Panc1 (cell line): ENCODE measurements around the gene HTR2C. TPM values are rescaled to one million over a fixed set of nuclear protein-coding genes. Genes with fewer than 3 reads are reported as not detected.

ENCODE experiments used
- ATAC-seq: fragments of 200-7000 bp; cut with Tn5 transposase; 2 replicates; pipeline ENCODE4 v1.9.1; 2020; ENCODE audit warnings: mild to moderate bottlenecking, moderate library complexity
- BruUV-seq: library from RNA; stranded (reverse); fragments of 400-500 nt; replicated peaks from 2 replicates; lab custom pipeline; 2021; lab: Mats Ljungman, UMichigan
- CTCF ChIA-PET: fragments of 300-600 bp; sonication (Branson Sonifier 250); formaldehyde crosslinking; loops from one replicate; lab custom pipeline; 2022; ENCODE audit warnings: antibody characterized with exemption; lab: Charles Lee
- POLR2A ChIA-PET: fragments of 300-600 bp; sonication (Branson Sonifier 250); formaldehyde crosslinking; loops from one replicate; lab custom pipeline; 2022; ENCODE audit warnings: antibody characterized with exemption; lab: Charles Lee
- DNase-seq: peaks from one replicate; pipeline ENCODE4 v3.0.0-alpha.2; 2010; ENCODE audit warnings: low read depth, low spot score
- H3K27ac ChIP-seq: 2 replicates; pipeline ENCODE4 v1.5.1; 2011; ENCODE audit warnings: mild to moderate bottlenecking, low read length, inconsistent platforms
- H3K27me3 ChIP-seq: fragments of 200-500 bp; sonication (Bioruptor generic); 2 replicates; pipeline ENCODE4 v1.6.0; 2014; ENCODE audit warnings: low read length, inconsistent platforms; ENCODE audit not compliant: control insufficient read depth, insufficient read depth
- H3K36me3 ChIP-seq: fragments of 200-500 bp; sonication (Bioruptor generic); 2 replicates; pipeline ENCODE4 v1.5.1; 2014; ENCODE audit warnings: inconsistent platforms, mild to moderate bottlenecking, low read length, moderate library complexity; ENCODE audit not compliant: control insufficient read depth, insufficient read depth
- H3K4me1 ChIP-seq: 2 replicates; pipeline ENCODE4 v1.5.1; 2011; ENCODE audit warnings: inconsistent platforms, mild to moderate bottlenecking, low read length, moderate library complexity; ENCODE audit not compliant: control insufficient read depth, insufficient read depth
- H3K4me3 ChIP-seq, 2 experiments: 2 replicates each; pipeline ENCODE4 v1.5.1; 2011 to 2012; ENCODE audit warnings: low read depth in 2 of 2, low read length in 2 of 2, mild to moderate bottlenecking in 2 of 2, inconsistent platforms in 1 of 2, moderate library complexity in 1 of 2
- H3K9me3 ChIP-seq: fragments of 200-500 bp; sonication (Bioruptor generic); 2 replicates; pipeline ENCODE4 v1.5.1; 2014; ENCODE audit warnings: low read depth, mild to moderate bottlenecking, inconsistent platforms, low read length, moderate library complexity; ENCODE audit not compliant: control insufficient read depth, insufficient read depth
- CTCF ChIP-seq: fragments of 450-650 bp; IDR thresholded peaks from 2 replicates; pipeline ENCODE4 v1.5.1; 2017; ENCODE audit warnings: mild to moderate bottlenecking
- POLR2AphosphoS5 ChIP-seq: IDR thresholded peaks from 2 replicates; pipeline ENCODE4 v1.6.1; 2012; ENCODE audit warnings: mild to moderate bottlenecking, low read depth, low read length, moderate library complexity
- REST ChIP-seq, 2 experiments: IDR thresholded peaks; 2 replicates each; pipeline ENCODE4 v1.6.1; 2011 to 2012; ENCODE audit warnings: low read depth in 2 of 2, control low read depth in 1 of 2, low read length in 1 of 2, mild to moderate bottlenecking in 1 of 2, moderate library complexity in 1 of 2; ENCODE audit not compliant: insufficient read depth in 1 of 2
- SIN3A ChIP-seq: IDR thresholded peaks from 2 replicates; pipeline ENCODE4 v1.6.1; 2012; ENCODE audit warnings: low read depth, mild to moderate bottlenecking, low read length, moderate library complexity, borderline replicate concordance; ENCODE audit not compliant: insufficient read depth
- TCF7L2 ChIP-seq: IDR thresholded peaks from 2 replicates; pipeline ENCODE4 v1.6.1; 2011; ENCODE audit warnings: mild to moderate bottlenecking, low read depth, low read length, inconsistent platforms
- in situ Hi-C: cut with HindIII; loops from 2 replicates; pipeline ENCODE4 v1.10.0; 2016; ENCODE audit warnings: low sequenced_read_pairs, low pct_unique_long_range_greater_than_20kb
- intact Hi-C: fragments of 100-400 bp; cut with micrococcal nuclease; formaldehyde crosslinking; loops from one replicate; pipeline ENCODE4 v1.10.0; 2022; ENCODE audit not compliant: unreplicated experiment
- total RNA-seq: library from RNA; stranded (reverse); gene quantifications from one replicate; pipeline ENCODE4 v1.2.1, GENCODE V29; 2021; ENCODE audit not compliant: unreplicated experiment

The HTR2C gene
- total RNA-seq, 1 experiment from 2014 or later, result not detected

GRCh38 chrX:114582698-114583395 is 1.0 kb upstream of the HTR2C start:
- no TSS peak for BruUV-seq
- TF ChIP-seq POLR2AphosphoS5 (no peak), SIN3A (no peak), REST (IDR thresholded peaks at IDR 0.05; ENCODE audit: insufficient read depth in 1 of 2, low read depth in 2 of 2, low read length in 1 of 2) (no peak), CTCF (no peak), TCF7L2 (no peak)
- H3K9me3 ChIP-seq, result no peaks in the 10 kb centered on the region
- H3K4me3 ChIP-seq, result no peak overlapping the region
- in situ Hi-C loops (no loop called here), intact Hi-C loops (no loop called here)
- no peak overlapping the region for H3K27ac ChIP-seq
- ATAC-seq (no peak), DNase-seq (no peak)
- no peaks in the 10 kb centered on the region for H3K36me3 ChIP-seq
- peaks cover 7% of the 10 kb centered on the region for H3K27me3 ChIP-seq
- CTCF ChIA-PET, result no interaction called here
- H3K4me1 ChIP-seq, result no peaks in the 10 kb centered on the region
- POLR2A ChIA-PET, result no interaction called here

- BruUV-seq, result no TSS peak
- no peak overlapping the region for H3K27ac ChIP-seq
- ChIA-PET CTCF (no interaction called here), POLR2A (no interaction called here)
- peaks cover 7% of the 10 kb centered on the region for H3K27me3 ChIP-seq
- no peak overlapping the region; a peak in 1 of 4 replicates for H3K4me3 ChIP-seq
- intact Hi-C loops, result no loop called here
- DNase-seq (no peak), ATAC-seq (no peak)
- TF ChIP-seq SIN3A (no peak), REST (IDR thresholded peaks at IDR 0.05; ENCODE audit: insufficient read depth in 1 of 2, low read depth in 2 of 2, low read length in 1 of 2) (no peak), POLR2AphosphoS5 (no peak), CTCF (no peak), TCF7L2 (no peak)
- no peaks in the 10 kb centered on the region for H3K4me1 ChIP-seq
- H3K36me3 ChIP-seq, result no peaks in the 10 kb centered on the region
- in situ Hi-C loops, result no loop called here
- no peaks in the 10 kb centered on the region for H3K9me3 ChIP-seq
Measured at GRCh38 chrX:114584375-114584943, 573 bp downstream of the HTR2C start.
